Measurements from ENCODE around the gene LY6G5B.

- TF ChIP-seq EZH2phosphoT487 (IDR thresholded peaks at IDR 0.05; ENCODE audit: insufficient read depth, low read depth) (no peak), EZH2 (IDR thresholded peaks at IDR 0.05; ENCODE audit: insufficient read depth, poor library complexity, severe bottlenecking) (no peak)
Observed at GRCh38 chr6:31664790-31665500, 4.8 kb upstream of the LY6G5B start, which contains the start of gene GPANK1.
